GM12878 (cell line): ENCODE measurements around the gene OR51E2. TPM values are rescaled to one million over a fixed set of nuclear protein-coding genes. Genes with fewer than 3 reads are reported as not detected.

Source experiments
- ATAC-seq: fragments of 200-7000 bp; cut with Tn5 transposase; 3 replicates; pipeline ENCODE4 v1.9.1; 2020; ENCODE audit warnings: mild to moderate bottlenecking, moderate library complexity
- BruUV-seq: library from RNA; stranded (reverse); fragments of 400-500 nt; replicated peaks from 2 replicates; lab custom pipeline; 2021; lab: Mats Ljungman, UMichigan
- CTCF ChIA-PET: fragments of 300-600 bp; sonication (Branson Sonifier 250); formaldehyde crosslinking; extraction: SDS; loops from one replicate; lab custom pipeline; 2021; ENCODE audit warnings: inconsistent platforms; lab: Yijun Ruan, JAX
- POLR2A ChIA-PET: fragments of 350-600 bp; formaldehyde crosslinking; extraction: SDS; loops from one replicate; lab custom pipeline; 2021; ENCODE audit warnings: inconsistent platforms; lab: Charles Lee
- RAD21 ChIA-PET: fragments of 300-600 bp; sonication (Branson Sonifier 250); formaldehyde crosslinking; loops from one replicate; lab custom pipeline; 2023; ENCODE audit warnings: antibody characterized with exemption; ENCODE audit not compliant: unreplicated experiment; lab: Charles Lee
- SMC1A ChIA-PET: fragments of 300-600 bp; sonication (Branson Sonifier 250); formaldehyde crosslinking; loops from one replicate; lab custom pipeline; 2023; ENCODE audit not compliant: unreplicated experiment, uncharacterized antibody; lab: Charles Lee
- DNase-seq: peaks from one replicate; pipeline ENCODE4 v3.0.0-alpha.2; 2011; ENCODE audit warnings: low read depth, low spot score
- FAIRE-seq: peaks from 3 replicates; lab custom pipeline; 2011; peaks lifted over from hg19 to GRCh38; lab: Jason Lieb, UNC
- H2AFZ ChIP-seq: 2 replicates; pipeline ENCODE4 v1.6.0; 2011; ENCODE audit warnings: low read depth, low read length, control low read depth; ENCODE audit not compliant: control insufficient read depth
- H3K27ac ChIP-seq: 2 replicates; pipeline ENCODE4 v1.5.1; 2011; ENCODE audit warnings: control low read depth; ENCODE audit not compliant: control insufficient read depth, insufficient read depth
- H3K27me3 ChIP-seq, 2 experiments: replicated peaks in 1 of 2; 2 replicates each; pipeline versions ENCODE4 v1.6.0 to v1.6.1; 2011; ENCODE audit warnings: low read length in 1 of 2; ENCODE audit not compliant: control insufficient read depth in 2 of 2, insufficient read depth in 2 of 2
- H3K36me3 ChIP-seq, 2 experiments: 2 replicates each; pipeline ENCODE4 v1.5.1; 2011; ENCODE audit warnings: low read length in 1 of 2; ENCODE audit not compliant: control insufficient read depth in 2 of 2, insufficient read depth in 2 of 2
- H3K4me1 ChIP-seq: 2 replicates; pipeline ENCODE4 v1.6.1; 2011; ENCODE audit warnings: mild to moderate bottlenecking, low read length, moderate library complexity, mixed read lengths; ENCODE audit not compliant: control insufficient read depth, insufficient read depth
- H3K4me2 ChIP-seq: 2 replicates; pipeline ENCODE4 v1.6.0; 2011; ENCODE audit warnings: control low read depth; ENCODE audit not compliant: control insufficient read depth, insufficient read depth
- H3K4me3 ChIP-seq: fragments of 200-600 bp; sonication (generic); 2 replicates; pipeline ENCODE4 v1.5.1; 2016
- H3K79me2 ChIP-seq: 2 replicates; pipeline ENCODE4 v1.6.0; 2011; ENCODE audit warnings: low read length; ENCODE audit not compliant: control insufficient read depth, insufficient read depth
- H3K9ac ChIP-seq: 2 replicates; pipeline ENCODE4 v1.8.0; 2011; ENCODE audit warnings: low read length, control low read depth, mixed read lengths; ENCODE audit not compliant: control insufficient read depth, insufficient read depth
- H3K9me3 ChIP-seq: replicated peaks from 3 replicates; pipeline ENCODE4 v1.5.1; 2011; ENCODE audit warnings: mild to moderate bottlenecking, low read length; ENCODE audit not compliant: control insufficient read depth, insufficient read depth
- H4K20me1 ChIP-seq: 2 replicates; pipeline ENCODE4 v1.6.0; 2011; ENCODE audit not compliant: control insufficient read depth, insufficient read depth
- WGBS: methylation state at CpG from one replicate; pipeline ENCODE4 v1.1.6; 2016; ENCODE audit warnings: low lambda C conversion rate; ENCODE audit not compliant: insufficient replicate concordance, insufficient coverage; ENCODE audit errors: missing lambda C conversion rate; 5-methylcytosine and 5-hydroxymethylcytosine counted together
- in situ Hi-C: fragments of 300-500 bp; cut with MboI; formaldehyde crosslinking; loops from 9 replicates; pipeline ENCODE4 v1.14.3; 2018; ENCODE audit warnings: mixed read lengths
- intact Hi-C: fragments of 100-400 bp; cut with micrococcal nuclease; formaldehyde crosslinking; loops from one replicate; pipeline ENCODE4 v1.14.2; 2022; ENCODE audit not compliant: unreplicated experiment
- polyA plus RNA-seq, 11 experiments: library from polyadenylated mRNA; depleted of rRNA in 4 of 11; unstranded in 6 of 11; stranded (reverse) in 5 of 11; fragments of >200 nt; fragmentation: Nextera tagmentation in 4 of 11; fragmentation: Illumina TruSeq in 1 of 11; extraction: Ambion mirVana in 4 of 11; extraction: Trizol in 1 of 11; gene quantifications; 1 replicate in 1 of 11; 2 replicates in 10 of 11; pipeline versions ENCODE4 v1.2.1 to v1.2.3, GENCODE V29; 2011 to 2016; ENCODE audit warnings: inconsistent platforms in 2 of 11, missing spikeins in 2 of 11, low read depth in 1 of 11
- total RNA-seq, 4 experiments: library from RNA; depleted of rRNA in 3 of 4; stranded (reverse); fragments of >200 nt in 3 of 4; fragmentation: Illumina TruSeq in 1 of 4; extraction: Trizol in 1 of 4; gene quantifications; 2 replicates each; pipeline versions ENCODE4 v1.2.1 to v1.2.3, GENCODE V29; 2013 to 2021
- TF ChIP-seq, protein P1 (sequence below): IDR thresholded peaks from 2 replicates; pipeline ENCODE4 v1.6.1; 2011; ENCODE audit warnings: borderline replicate concordance, low read depth, mild to moderate bottlenecking, moderate library complexity, mixed read lengths, low read length; ENCODE audit not compliant: insufficient read depth; ENCODE audit errors: extremely low read length
- TF ChIP-seq, protein P2 (sequence below): fragments of 450-650 bp; IDR thresholded peaks from 2 replicates; pipeline ENCODE4 v1.6.1; 2017; ENCODE audit warnings: mild to moderate bottlenecking, moderate library complexity

The OR51E2 gene
- total and polyA plus RNA-seq, 10 of the 15 experiments (the other 5 are each of a cell fraction or from before 2014, with no cell fraction given), result not detected

GRCh38 chr11:4740735-4741134, 43.1 kb upstream of the OR51E2 start:
- no TSS peak for BruUV-seq
- 0% methylated on average over 2 of the region's 2 CpGs for WGBS
- TF ChIP-seq, protein P1, sequence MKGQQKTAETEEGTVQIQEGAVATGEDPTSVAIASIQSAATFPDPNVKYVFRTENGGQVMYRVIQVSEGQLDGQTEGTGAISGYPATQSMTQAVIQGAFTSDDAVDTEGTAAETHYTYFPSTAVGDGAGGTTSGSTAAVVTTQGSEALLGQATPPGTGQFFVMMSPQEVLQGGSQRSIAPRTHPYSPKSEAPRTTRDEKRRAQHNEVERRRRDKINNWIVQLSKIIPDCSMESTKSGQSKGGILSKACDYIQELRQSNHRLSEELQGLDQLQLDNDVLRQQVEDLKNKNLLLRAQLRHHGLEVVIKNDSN, result no peak
- TF ChIP-seq, protein P2, sequence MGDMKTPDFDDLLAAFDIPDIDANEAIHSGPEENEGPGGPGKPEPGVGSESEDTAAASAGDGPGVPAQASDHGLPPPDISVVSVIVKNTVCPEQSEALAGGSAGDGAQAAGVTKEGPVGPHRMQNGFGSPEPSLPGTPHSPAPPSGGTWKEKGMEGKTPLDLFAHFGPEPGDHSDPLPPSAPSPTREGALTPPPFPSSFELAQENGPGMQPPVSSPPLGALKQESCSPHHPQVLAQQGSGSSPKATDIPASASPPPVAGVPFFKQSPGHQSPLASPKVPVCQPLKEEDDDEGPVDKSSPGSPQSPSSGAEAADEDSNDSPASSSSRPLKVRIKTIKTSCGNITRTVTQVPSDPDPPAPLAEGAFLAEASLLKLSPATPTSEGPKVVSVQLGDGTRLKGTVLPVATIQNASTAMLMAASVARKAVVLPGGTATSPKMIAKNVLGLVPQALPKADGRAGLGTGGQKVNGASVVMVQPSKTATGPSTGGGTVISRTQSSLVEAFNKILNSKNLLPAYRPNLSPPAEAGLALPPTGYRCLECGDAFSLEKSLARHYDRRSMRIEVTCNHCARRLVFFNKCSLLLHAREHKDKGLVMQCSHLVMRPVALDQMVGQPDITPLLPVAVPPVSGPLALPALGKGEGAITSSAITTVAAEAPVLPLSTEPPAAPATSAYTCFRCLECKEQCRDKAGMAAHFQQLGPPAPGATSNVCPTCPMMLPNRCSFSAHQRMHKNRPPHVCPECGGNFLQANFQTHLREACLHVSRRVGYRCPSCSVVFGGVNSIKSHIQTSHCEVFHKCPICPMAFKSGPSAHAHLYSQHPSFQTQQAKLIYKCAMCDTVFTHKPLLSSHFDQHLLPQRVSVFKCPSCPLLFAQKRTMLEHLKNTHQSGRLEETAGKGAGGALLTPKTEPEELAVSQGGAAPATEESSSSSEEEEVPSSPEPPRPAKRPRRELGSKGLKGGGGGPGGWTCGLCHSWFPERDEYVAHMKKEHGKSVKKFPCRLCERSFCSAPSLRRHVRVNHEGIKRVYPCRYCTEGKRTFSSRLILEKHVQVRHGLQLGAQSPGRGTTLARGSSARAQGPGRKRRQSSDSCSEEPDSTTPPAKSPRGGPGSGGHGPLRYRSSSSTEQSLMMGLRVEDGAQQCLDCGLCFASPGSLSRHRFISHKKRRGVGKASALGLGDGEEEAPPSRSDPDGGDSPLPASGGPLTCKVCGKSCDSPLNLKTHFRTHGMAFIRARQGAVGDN, result no peak
- no peaks in the 10 kb centered on the region for H3K4me1 ChIP-seq
- FAIRE-seq, result no peak
- no peaks in the 10 kb centered on the region for H3K36me3 ChIP-seq
- no peak overlapping the region for H3K27ac ChIP-seq
- H3K79me2 ChIP-seq, result no peaks in the 10 kb centered on the region
- no peak overlapping the region for H3K4me2 ChIP-seq
- H4K20me1 ChIP-seq, result no peaks in the 10 kb centered on the region
- ChIA-PET SMC1A (no interaction called here), RAD21 (no interaction called here), POLR2A (no interaction called here), CTCF (no interaction called here)
- H3K4me3 ChIP-seq, result no peak overlapping the region
- no peak for ATAC-seq
- H3K9ac ChIP-seq, result no peak overlapping the region
- DNase-seq, result no peak
- no peak overlapping the region for H2AFZ ChIP-seq
- no peaks in the 10 kb centered on the region for H3K27me3 ChIP-seq
- no peaks in the 10 kb centered on the region for H3K9me3 ChIP-seq
- in situ Hi-C loops (no loop called here), intact Hi-C loops (no loop called here)
